Measurements from ENCODE around the gene ALG5. TPM values are rescaled to one million over a fixed set of nuclear protein-coding genes. Genes with fewer than 3 reads are reported as not detected.
A peak's percentile ranks its signal among the peaks of the same experiment; 100 is the strongest.

The ALG5 gene, protein sequence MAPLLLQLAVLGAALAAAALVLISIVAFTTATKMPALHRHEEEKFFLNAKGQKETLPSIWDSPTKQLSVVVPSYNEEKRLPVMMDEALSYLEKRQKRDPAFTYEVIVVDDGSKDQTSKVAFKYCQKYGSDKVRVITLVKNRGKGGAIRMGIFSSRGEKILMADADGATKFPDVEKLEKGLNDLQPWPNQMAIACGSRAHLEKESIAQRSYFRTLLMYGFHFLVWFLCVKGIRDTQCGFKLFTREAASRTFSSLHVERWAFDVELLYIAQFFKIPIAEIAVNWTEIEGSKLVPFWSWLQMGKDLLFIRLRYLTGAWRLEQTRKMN
- total RNA-seq: 7.8 TPM
- long read RNA-seq, transcript ALG5-201 (10 exons, 1,154 nt): major isoform, 12 of 16 reads
- long read RNA-seq, partial matches to known transcripts: 0 of 16 reads
- long read RNA-seq, other reads (novel, unspliced or antisense): 4 of 16 reads

- intact Hi-C loops (cut with DNase I): no loop called here
- DNase-seq (peak; percentile 94), ATAC-seq (ENCODE audit: poor library complexity) (peak; percentile 95)
Observed at GRCh38 chr13:36999054-36999714, at the start of gene ALG5. Gene ALG5 (minus strand): TSS chr13:36999340. CDS start chr13:36999300, 40 bp downstream.

DNA sequence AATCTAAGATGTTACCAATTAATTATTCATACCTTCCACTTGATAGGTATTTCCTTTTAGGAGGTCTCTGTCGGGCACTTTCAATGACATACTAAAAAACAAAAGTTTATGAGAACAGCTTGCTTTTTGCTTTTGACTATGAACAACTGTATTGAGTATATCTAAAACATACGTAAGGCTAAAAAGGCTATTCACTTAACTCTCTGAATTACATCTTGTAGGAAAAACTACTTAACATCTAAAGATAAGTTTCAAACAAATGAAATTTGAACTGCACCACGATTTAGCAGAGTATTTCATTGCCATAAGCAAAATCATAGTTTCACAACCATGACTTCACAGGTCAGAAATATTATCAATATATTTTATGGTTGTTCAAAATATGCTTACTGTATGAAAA lies 48.7 kb upstream of the ALG5 start:
- DNase-seq: no peak
- intact Hi-C loops (cut with DNase I): no loop called here
- ATAC-seq (ENCODE audit: poor library complexity): no peak

DNA sequence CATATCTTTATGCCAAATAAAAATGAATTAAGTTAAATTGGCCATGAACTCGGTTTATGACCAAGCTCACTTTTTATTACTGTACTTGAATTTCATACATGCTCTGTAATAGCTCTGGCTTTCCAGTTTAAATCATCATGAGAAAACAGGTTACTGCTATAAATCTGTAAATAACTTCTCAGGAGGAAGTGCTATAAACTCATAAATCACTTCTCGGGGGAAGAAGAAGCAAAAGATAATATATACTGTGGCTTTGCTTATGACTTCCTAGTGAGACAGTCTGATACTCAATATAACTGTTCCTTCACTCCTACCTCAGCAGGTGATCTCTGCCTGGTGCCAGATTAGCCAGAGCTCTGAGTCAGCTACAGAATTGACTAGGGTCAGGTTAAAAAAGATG lies 47.9 kb upstream of the ALG5 start:
- DNase-seq: no peak
- intact Hi-C loops (cut with DNase I): no loop called here
- no peak for ATAC-seq (ENCODE audit: poor library complexity)

GRCh38 chr13:37046062-37046461 lies 46.9 kb upstream of the ALG5 start:
- no peak for ATAC-seq (ENCODE audit: poor library complexity)
- intact Hi-C loops (cut with DNase I): no loop called here
- DNase-seq: no peak

- no peak for DNase-seq
- intact Hi-C loops (cut with DNase I): no loop called here
- no peak for ATAC-seq (ENCODE audit: poor library complexity)
Observed at GRCh38 chr13:37040789-37041188, 41.6 kb upstream of the ALG5 start.

DNA sequence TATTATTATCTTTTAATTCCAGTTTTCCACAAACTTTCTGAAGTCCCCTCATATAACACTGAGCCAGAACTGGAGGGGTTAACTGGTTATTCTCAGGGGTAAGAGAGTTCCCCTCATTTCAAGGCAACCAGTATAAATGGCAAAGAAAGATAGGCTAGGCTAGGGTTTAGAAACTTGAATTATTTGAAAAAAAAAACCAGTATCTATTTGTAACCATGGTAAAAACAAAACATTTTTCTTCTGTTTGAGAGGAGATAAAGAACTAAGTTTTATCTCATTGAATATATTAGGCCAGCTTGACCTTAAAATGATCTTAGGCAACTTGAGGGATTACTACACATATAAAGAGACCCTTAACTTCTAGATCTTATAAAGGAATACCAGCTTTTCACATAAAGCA lies 40.8 kb upstream of the ALG5 start:
- intact Hi-C loops (cut with DNase I): no loop called here
- ATAC-seq (ENCODE audit: poor library complexity): no peak

DNA sequence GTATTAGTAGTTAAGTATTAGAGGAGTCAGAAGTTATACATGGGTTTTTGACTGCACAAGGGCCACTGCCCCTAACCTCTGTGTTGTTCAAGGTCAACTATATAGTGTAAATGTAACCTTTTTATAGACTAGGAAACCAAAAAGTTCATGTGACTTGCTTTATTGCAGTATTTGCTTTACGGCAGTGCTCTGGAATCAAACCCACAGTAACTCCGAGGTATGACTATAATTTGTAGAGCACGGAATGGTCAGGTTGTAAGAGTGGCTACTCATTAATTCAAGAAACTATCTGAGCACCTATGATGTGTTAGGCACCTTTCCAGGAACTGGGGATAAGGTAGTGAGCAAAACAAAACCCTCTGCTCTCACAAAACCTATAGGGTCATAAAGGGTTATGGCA lies 38.1 kb upstream of the ALG5 start:
- intact Hi-C loops (cut with DNase I): no loop called here
- ATAC-seq (ENCODE audit: poor library complexity): no peak
- no peak for DNase-seq

More for the DNA sequence above, 40.8 kb upstream of the ALG5 start:
- DNase-seq: no peak

GRCh38 chr13:37029617-37030016 lies 30.5 kb upstream of the ALG5 start:
- ATAC-seq (ENCODE audit: poor library complexity): no peak
- DNase-seq: no peak
- intact Hi-C loops (cut with DNase I): no loop called here

GRCh38 chr13:37027639-37028038 lies 28.5 kb upstream of the ALG5 start:
- no peak for DNase-seq
- ATAC-seq (ENCODE audit: poor library complexity): no peak
- intact Hi-C loops (cut with DNase I): no loop called here

- no peak for DNase-seq
- intact Hi-C loops (cut with DNase I): no loop called here
- no peak for ATAC-seq (ENCODE audit: poor library complexity)
Observed at GRCh38 chr13:37026771-37027170, 27.6 kb upstream of the ALG5 start.

- intact Hi-C loops (cut with DNase I): no loop called here
- DNase-seq (no peak), ATAC-seq (ENCODE audit: poor library complexity) (no peak)
Observed at GRCh38 chr13:37023871-37024270, 24.7 kb upstream of the ALG5 start.

DNA sequence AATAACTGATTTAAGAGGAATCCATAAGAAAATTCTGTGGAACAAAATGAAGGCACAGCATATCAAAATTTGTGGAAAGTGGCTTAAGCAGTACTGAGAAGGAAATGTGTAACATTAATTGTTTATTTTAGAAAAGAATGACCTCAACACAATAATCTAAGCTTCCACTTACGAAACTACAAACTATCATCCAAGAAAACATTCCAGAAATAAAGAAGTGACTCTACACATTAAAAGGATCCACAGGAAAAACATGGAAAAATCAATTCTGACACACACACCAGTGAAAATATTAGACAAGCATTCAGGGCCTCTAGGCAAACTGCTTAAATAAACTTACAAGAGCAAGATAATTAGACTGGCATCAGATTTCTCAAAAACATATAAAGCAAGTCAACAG lies 15.5 kb upstream of the ALG5 start:
- ATAC-seq (ENCODE audit: poor library complexity) (no peak), DNase-seq (no peak)
- intact Hi-C loops (cut with DNase I): no loop called here

DNA sequence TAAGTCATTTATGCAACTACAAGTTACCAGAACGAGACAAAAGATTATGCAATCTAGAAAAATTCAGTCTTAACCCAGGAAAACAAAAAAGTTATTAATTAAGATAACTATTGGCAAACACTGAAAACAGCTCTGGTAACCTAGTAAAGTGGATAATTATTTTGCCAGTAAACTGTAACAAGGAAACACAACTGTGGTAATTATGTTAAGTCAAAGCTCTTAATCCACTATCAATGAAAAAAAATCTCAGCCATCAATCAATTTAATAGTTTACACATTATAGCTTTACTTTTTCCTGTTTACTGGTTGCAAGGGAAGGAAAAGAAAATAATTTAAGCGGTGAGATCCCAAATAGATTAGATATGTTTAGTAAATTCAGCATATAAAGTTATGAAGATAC lies 12.6 kb upstream of the ALG5 start:
- intact Hi-C loops (cut with DNase I): no loop called here
- DNase-seq (no peak), ATAC-seq (ENCODE audit: poor library complexity) (no peak)

DNA sequence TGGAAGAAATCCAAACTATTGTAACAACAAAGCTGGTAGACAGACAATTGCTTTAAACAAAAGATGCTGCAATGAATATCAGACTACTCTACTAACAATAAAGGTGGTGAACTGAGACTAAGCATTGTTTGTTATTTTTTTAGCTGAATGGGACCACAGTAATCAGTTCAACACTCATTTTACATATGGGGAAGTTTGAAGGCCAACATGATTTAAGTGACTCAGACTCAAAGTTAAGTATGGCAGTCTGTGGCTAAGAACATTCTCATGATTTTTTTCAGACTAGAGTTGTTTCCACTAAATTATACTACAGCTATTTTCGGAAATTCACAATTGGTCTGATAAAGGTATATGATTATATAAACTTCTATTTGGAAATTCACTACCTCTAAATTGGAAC lies 11.9 kb upstream of the ALG5 start:
- DNase-seq (no peak), ATAC-seq (ENCODE audit: poor library complexity) (no peak)
- intact Hi-C loops (cut with DNase I): no loop called here

DNA sequence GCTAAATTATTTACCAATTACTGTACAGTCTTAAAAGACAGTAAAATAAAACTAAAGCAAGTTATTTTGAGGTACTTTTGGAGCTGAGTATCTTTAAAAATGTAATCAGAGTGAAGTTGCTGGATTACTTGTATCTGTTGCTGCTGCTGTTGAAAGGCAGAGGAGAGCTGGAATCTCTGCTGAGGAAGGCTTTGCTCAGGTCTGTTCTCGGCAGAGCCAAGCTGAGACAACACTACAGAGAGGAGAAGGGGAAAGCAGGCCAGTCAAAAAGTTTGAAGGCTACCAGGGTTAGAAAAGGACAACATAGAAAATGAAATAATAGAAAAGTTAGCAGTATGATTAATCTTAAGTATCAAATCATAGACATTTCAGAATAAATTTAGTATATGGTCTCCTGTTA lies 11.3 kb upstream of the ALG5 start:
- DNase-seq (no peak), ATAC-seq (ENCODE audit: poor library complexity) (no peak)
- intact Hi-C loops (cut with DNase I): no loop called here

DNA sequence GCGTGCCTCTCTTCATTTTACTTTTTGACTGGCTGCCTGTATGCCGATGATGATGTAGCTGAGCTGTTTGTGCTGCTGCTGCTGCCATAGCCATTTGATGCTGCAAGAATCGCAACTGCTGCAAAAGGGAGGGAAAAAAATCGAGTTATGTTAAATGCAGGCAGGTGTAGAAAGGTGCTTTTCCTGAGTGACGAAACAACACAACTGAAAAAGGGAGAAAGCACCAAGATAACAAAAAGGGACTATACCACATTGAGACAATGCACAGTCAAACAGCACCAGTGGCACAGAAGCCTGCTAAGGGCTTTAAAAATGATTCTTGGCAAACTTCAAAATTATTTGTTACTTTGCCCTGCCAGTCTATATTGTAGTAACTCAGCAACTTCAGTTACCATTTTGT lies 10.6 kb upstream of the ALG5 start:
- intact Hi-C loops (cut with DNase I): no loop called here
- ATAC-seq (ENCODE audit: poor library complexity) (no peak), DNase-seq (no peak)

DNA sequence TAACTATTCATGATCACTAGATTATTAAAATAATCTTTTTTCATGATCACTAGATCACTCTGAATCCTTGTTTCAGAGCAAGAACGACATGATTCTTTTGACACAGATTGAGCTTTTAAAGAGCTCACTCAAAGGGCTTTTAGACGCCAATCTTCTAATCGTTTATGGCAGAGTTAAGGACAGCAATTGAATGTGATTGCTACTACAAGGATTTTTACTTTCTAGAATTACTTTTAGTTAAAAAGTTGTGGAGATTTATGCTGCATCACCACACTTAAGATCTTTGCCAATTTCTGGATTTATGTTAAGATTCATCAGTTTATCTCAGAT lies 2.7 kb upstream of the ALG5 start:
- DNase-seq: no peak
- intact Hi-C loops (cut with DNase I): no loop called here
- ATAC-seq (ENCODE audit: poor library complexity): no peak

DNA sequence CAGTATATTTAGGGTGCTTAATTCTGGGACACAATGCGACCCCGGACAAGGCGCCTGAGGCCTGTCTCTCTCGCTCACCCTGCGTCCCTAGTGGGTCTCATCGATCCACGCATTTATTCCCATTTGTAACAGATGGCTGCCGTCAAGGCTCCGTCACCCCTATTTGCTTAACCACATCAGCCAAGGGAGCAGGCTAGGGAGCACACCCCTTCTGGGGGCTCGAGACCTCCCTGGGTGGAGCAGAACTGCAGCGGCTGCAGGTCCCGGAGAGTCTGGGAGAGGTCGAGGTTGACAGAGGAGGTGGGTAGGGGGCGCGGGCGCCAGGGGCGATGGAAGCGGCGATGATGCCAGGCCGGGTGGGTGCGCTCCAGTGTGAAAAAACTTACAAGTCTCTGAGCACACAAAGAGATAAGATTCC lies 507 bp downstream of the ALG5 start:
- DNase-seq (peak; percentile 53), ATAC-seq (ENCODE audit: poor library complexity) (no peak)
- intact Hi-C loops (cut with DNase I): no loop called here

DNA sequence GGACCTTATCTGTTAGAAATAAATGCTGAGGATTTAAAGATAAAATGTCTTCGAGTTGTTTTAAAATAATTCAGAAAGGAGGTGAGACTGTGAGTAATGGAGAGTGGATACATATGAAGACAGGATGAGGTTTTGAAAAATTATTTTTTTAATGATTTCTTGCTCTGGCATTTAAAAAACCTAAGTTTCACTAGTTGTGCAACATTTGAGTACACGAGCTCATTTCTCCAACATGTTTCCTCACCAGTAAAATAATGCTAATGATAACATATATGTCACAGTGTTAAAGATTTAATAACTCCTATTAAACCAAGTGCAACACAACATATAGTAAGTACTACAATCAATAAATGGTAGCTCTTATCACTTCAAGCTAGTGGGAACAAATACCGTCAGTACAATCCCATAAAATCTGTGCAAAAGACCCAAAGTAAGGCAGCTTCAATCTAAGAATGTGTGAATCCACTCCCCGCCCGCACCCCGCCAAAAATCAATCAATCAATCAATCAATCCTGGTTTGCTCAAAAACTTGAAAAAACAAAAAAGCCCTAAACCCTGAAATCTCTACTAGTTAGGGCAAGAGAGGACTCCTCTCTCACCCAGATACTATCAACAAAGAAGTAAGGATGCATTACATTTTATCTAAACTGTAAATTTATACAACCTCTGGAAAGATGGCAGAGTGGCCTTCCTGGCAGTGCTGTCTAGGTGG lies 1.3 kb downstream of the ALG5 start:
- intact Hi-C loops (cut with DNase I): no loop called here
- no peak for ATAC-seq (ENCODE audit: poor library complexity)
- DNase-seq: no peak

DNA sequence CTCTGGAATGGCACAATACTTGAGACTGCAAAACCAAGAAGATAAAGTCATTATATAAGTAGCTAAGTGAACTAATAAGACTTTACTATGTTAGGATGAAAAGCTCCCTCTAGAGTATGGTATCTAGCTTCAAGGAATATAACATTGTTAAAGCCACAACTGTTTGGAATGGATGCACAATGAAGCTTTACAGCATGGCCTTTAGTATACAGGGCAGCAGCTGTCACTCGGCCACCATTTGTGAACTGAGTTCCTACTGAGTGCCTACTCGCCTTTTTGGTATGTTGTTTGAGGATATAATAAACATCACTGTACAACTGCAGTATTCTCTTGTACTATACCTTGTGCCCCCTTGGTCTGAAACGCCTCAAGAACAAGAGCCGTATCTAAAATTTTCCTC lies 6.8 kb downstream of the ALG5 start:
- intact Hi-C loops (cut with DNase I): no loop called here

More for the DNA sequence above, 6.8 kb downstream of the ALG5 start:
- DNase-seq (no peak), ATAC-seq (ENCODE audit: poor library complexity) (no peak)
